ENCODE data around the gene CRYBB2.
"Not testable (repeated sequence)": the region's sequence is repeated elsewhere in the genome, so short reads cannot be mapped to it uniquely, and the experiment has no call there.

Gene CRYBB2

GRCh38 chr22:25219211-25219689 lies at the start of gene CRYBB2:
CRYBB2 (plus strand) TSS chr22:25219639; CDS start chr22:25221430, 1,791 bp downstream.
- DNase-seq (ENCODE audit: low read depth in 2 of 2) = no peak

- DNase-seq (ENCODE audit: low read depth in 2 of 2) = no peak
Observed at GRCh38 chr22:25170426-25170980, 48.9 kb upstream of the CRYBB2 start.

- peak; percentile 5 for DNase-seq (ENCODE audit: low read depth in 2 of 2)
Observed at GRCh38 chr22:25172153-25172552, 47.3 kb upstream of the CRYBB2 start.

- no peak for DNase-seq (ENCODE audit: low read depth in 2 of 2)
Observed at GRCh38 chr22:25174156-25174887, 45.1 kb upstream of the CRYBB2 start.

GRCh38 chr22:25174888-25175411 lies 44.5 kb upstream of the CRYBB2 start:
- no peak for DNase-seq (ENCODE audit: low read depth in 2 of 2)

- DNase-seq (ENCODE audit: low read depth in 2 of 2) = no peak
Observed at GRCh38 chr22:25176175-25176574, 43.3 kb upstream of the CRYBB2 start.

GRCh38 chr22:25176799-25177198 lies 42.6 kb upstream of the CRYBB2 start:
- DNase-seq (ENCODE audit: low read depth in 2 of 2) = no peak

- DNase-seq (ENCODE audit: low read depth in 2 of 2) = no peak
Observed at GRCh38 chr22:25177226-25177625, 42.2 kb upstream of the CRYBB2 start.

GRCh38 chr22:25177895-25178294 lies 41.5 kb upstream of the CRYBB2 start:
- no peak for DNase-seq (ENCODE audit: low read depth in 2 of 2)

GRCh38 chr22:25178348-25178747 lies 41.1 kb upstream of the CRYBB2 start:
- peak in 1 of 2 donors; percentile 4 for DNase-seq (ENCODE audit: low read depth in 2 of 2)

- not testable (repeated sequence) for DNase-seq (ENCODE audit: low read depth in 2 of 2)
Observed at GRCh38 chr22:25178869-25179631, 40.4 kb upstream of the CRYBB2 start.

GRCh38 chr22:25182131-25183110 lies 37.0 kb upstream of the CRYBB2 start:
- DNase-seq (ENCODE audit: low read depth in 2 of 2) = no peak

GRCh38 chr22:25183949-25184619 lies 35.4 kb upstream of the CRYBB2 start:
- DNase-seq (ENCODE audit: low read depth in 2 of 2) = no peak

- DNase-seq (ENCODE audit: low read depth in 2 of 2) = no peak
Observed at GRCh38 chr22:25186140-25186539, 33.3 kb upstream of the CRYBB2 start.

- DNase-seq (ENCODE audit: low read depth in 2 of 2) = no peak
Observed at GRCh38 chr22:25187469-25187868, 32.0 kb upstream of the CRYBB2 start.

- no peak for DNase-seq (ENCODE audit: low read depth in 2 of 2)
Observed at GRCh38 chr22:25192406-25192805, 27.0 kb upstream of the CRYBB2 start.

GRCh38 chr22:25193130-25193529 lies 26.3 kb upstream of the CRYBB2 start:
- DNase-seq (ENCODE audit: low read depth in 2 of 2) = no peak

- DNase-seq (ENCODE audit: low read depth in 2 of 2) = no peak
Observed at GRCh38 chr22:25193548-25193947, 25.9 kb upstream of the CRYBB2 start.

GRCh38 chr22:25196326-25196725 lies 23.1 kb upstream of the CRYBB2 start:
- DNase-seq (ENCODE audit: low read depth in 2 of 2) = no peak

- no peak for DNase-seq (ENCODE audit: low read depth in 2 of 2)
Observed at GRCh38 chr22:25197340-25197739, 22.1 kb upstream of the CRYBB2 start.
